SK-N-SH (cell line): ENCODE results near the gene STEAP3.

ENCODE experiments used
- CTCF ChIP-seq: fragments of 200-600 bp; sonication (generic); IDR thresholded peaks from 2 replicates; pipeline ENCODE4 v1.6.1; 2017; ENCODE audit warnings: antibody characterized with exemption, mild to moderate bottlenecking, moderate library complexity
- GATA2 ChIP-seq: sonication (generic); formaldehyde crosslinking; IDR thresholded peaks from 2 replicates; pipeline ENCODE4 v1.5.0; 2020; ENCODE audit warnings: mild to moderate bottlenecking, missing genetic modification reagents
- JUND ChIP-seq: IDR thresholded peaks from 2 replicates; pipeline ENCODE4 v1.4.0; 2012
- MAX ChIP-seq: IDR thresholded peaks from 2 replicates; pipeline ENCODE4 v1.4.0; 2012; ENCODE audit warnings: low read depth
- MXI1 ChIP-seq: IDR thresholded peaks from 2 replicates; pipeline ENCODE4 v1.6.1; 2012; ENCODE audit warnings: mild to moderate bottlenecking, low read depth, low read length, improper control_type of control experiment
- NRF1 ChIP-seq: IDR thresholded peaks from 2 replicates; pipeline ENCODE4 v1.6.1; 2012; ENCODE audit warnings: low read depth, mild to moderate bottlenecking, low read length
- PBX3 ChIP-seq: IDR thresholded peaks from 2 replicates; pipeline ENCODE4; 2012
- POLR2AphosphoS5 ChIP-seq: IDR thresholded peaks from 2 replicates; pipeline ENCODE4 v1.6.1; 2012; ENCODE audit warnings: low read depth, low read length
- RAD21 ChIP-seq: IDR thresholded peaks from 2 replicates; pipeline ENCODE4 v1.6.1; 2012; ENCODE audit warnings: mild to moderate bottlenecking, low read length
- REST ChIP-seq: IDR thresholded peaks from 2 replicates; pipeline ENCODE4 v1.6.1; 2012; ENCODE audit warnings: mild to moderate bottlenecking, low read depth, low read length, moderate library complexity
- TCF12 ChIP-seq: IDR thresholded peaks from 2 replicates; pipeline ENCODE4 v1.4.0; 2012

- TF ChIP-seq MXI1 (no peak), GATA2 (CRISPR knock-in tag) (no peak), JUND (no peak), POLR2AphosphoS5 (no peak), CTCF (no peak), NRF1 (no peak), REST (no peak), RAD21 (no peak), MAX (no peak), TCF12 (no peak), PBX3 (no peak)
These were observed 45.8 kb upstream of the STEAP3 start for GRCh38 chr2:119177838-119178190.
